Lower leg skin (tissue), 3 donors: ENCODE results near the gene GPR45.

Source experiments
- CTCF ChIP-seq, 3 donors: fragments of 450-650 bp; IDR thresholded peaks; one replicate each; pipeline ENCODE4 v1.5.1; 2016; ENCODE audit warnings: antibody characterized with exemption in 3 of 3, mild to moderate bottlenecking in 3 of 3, moderate library complexity in 2 of 3
- POLR2A ChIP-seq, 2 donors: fragments of 450-650 bp; IDR thresholded peaks; one replicate each; pipeline ENCODE4 v1.6.1; 2016 to 2017; ENCODE audit warnings: antibody characterized with exemption in 2 of 2, mild to moderate bottlenecking in 1 of 2, moderate library complexity in 1 of 2

DNA sequence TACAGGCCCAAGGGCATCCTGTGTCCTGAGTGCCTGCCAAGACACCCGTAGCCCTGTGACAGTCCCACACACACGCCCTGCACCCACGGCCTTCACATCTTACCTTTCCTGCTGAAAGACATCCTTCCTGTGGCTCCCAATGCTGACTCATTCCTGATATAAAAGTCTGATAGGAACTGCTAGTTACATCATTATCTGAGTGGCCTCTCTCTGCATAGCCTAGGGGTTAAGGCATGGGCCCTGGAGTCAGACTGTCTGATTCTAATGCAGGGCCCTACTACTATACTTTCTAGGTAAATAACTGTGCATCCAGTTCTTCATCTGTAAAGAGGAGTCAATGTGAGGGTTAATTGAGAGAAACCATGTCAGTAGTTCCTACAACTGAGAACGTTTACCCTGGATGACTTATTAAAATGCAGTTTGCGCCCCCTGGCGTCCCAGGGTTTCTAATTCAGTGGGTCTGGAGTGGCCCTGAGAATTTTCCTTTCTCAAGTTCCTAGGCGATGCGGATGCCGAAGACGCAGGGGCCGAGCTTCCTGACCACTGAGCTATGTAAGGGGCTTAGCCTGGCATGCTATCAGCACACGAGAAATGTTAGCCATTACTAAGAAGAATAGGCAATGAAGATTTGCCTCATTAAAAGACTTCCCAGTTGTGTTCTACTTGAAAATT lies 6.0 kb upstream of the GPR45 start:
- no peak for TF ChIP-seq CTCF (IDR thresholded peaks at IDR 0.05)
- TF ChIP-seq POLR2A (IDR thresholded peaks at IDR 0.05), result no peak
